Activated CD4-positive, alpha-beta T cell treated with anti-CD3 and anti-CD28 coated beads, Interleukin-2, amount 10 ng/mL, durations not matched to agents 24 days and 14 days (primary cell): ENCODE data around the gene PRKRIP1. TPM values are rescaled to one million over a fixed set of nuclear protein-coding genes. Genes with fewer than 3 reads are reported as not detected.

Experiments
- DNase-seq: peaks from one replicate; pipeline ENCODE4 v3.0.0; 2022
- H3K27ac Mint-ChIP-seq: one replicate; pipeline ENCODE4 v1.8.0; 2022; ENCODE audit warnings: mild to moderate bottlenecking, mixed read lengths
- H3K27me3 Mint-ChIP-seq: one replicate; pipeline ENCODE4 v1.8.0; 2022; ENCODE audit warnings: mixed read lengths
- H3K36me3 Mint-ChIP-seq: one replicate; pipeline ENCODE4 v1.8.0; 2022; ENCODE audit warnings: low read depth, mild to moderate bottlenecking, mixed read lengths
- H3K4me1 Mint-ChIP-seq: one replicate; pipeline ENCODE4 v1.8.0; 2021; ENCODE audit warnings: mixed read lengths
- H3K4me3 Mint-ChIP-seq: one replicate; pipeline ENCODE4 v1.8.0; 2022; ENCODE audit warnings: mild to moderate bottlenecking, moderate library complexity, mixed read lengths
- H3K9me3 Mint-ChIP-seq: one replicate; pipeline ENCODE4 v1.8.0; 2021; ENCODE audit warnings: mixed read lengths
- intact Hi-C: fragments of 100-400 bp; cut with micrococcal nuclease; formaldehyde crosslinking; loops from one replicate; pipeline ENCODE4 v1.15.1; 2023
- total RNA-seq: library from RNA; stranded (reverse); gene quantifications from 2 replicates; pipeline ENCODE4 v1.2.3, GENCODE V29; 2022

The PRKRIP1 gene
- total RNA-seq, 1 donor from 2014 or later, result 31.7 TPM

GRCh38 chr7:102427019-102427405 is 30.8 kb downstream of the PRKRIP1 start:
- Mint-ChIP-seq H3K4me3 (peak overlapping the region; percentile 93), H3K36me3 (peaks cover 32% of the 10 kb centered on the region), H3K4me1 (peaks cover 65% of the 10 kb centered on the region), H3K27ac (peak overlapping the region; percentile 100), H3K27me3 (no peaks in the 10 kb centered on the region), H3K9me3 (no peaks in the 10 kb centered on the region)
- intact Hi-C loops, result loop anchor here (2.0 kb wide), 3 partner anchors 14 to 38 kb away; partner anchors contain the start of genes ALKBH4 and LRWD1
- DNase-seq, result no peak

DNA sequence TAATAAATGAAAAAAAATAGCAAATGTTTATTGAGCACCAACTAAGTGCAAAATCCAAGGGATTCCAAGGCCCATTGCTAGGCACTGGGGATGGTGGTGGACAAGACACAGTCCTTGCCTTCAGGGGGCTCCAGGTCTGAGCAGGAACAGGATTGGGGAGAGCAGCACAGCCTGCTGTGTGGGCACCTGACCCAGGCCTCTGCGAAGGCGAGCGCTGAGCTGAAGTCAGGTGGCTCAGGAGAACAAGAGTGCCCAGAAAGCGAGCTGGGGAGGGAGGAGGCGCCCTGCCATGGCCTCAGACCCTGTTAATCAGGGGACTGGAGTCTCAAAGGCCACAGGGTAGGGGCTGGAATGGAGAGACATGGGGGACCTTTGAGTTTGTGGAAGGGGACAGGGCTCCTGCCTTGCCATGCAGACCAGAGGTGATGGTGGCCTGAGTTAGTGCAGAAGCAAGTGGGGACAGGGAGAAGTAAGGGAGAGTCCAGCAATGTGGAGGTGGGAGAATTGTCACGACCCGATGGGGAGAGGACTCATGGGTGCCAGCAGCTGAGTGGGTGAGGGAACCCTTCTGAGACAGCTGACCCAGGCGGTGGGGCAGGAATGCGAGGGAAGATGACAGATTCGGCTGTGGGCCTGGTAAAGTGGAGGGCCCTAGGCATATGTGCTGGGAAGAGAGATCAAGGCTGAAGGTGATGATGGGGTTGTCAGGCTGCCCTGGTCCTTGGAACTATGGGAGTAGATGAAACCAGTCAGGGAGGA is 33.2 kb downstream of the PRKRIP1 start:
- no peaks in the 10 kb centered on the region for H3K9me3 Mint-ChIP-seq
- peaks cover 69% of the 10 kb centered on the region for H3K4me1 Mint-ChIP-seq
- intact Hi-C loops, result no loop called here
- H3K27ac Mint-ChIP-seq, result peak overlapping the region; percentile 81
- H3K4me3 Mint-ChIP-seq, result peak overlapping the region; percentile 24
- DNase-seq, result no peak
- H3K27me3 Mint-ChIP-seq, result no peaks in the 10 kb centered on the region
- H3K36me3 Mint-ChIP-seq, result peaks cover 30% of the 10 kb centered on the region

DNA sequence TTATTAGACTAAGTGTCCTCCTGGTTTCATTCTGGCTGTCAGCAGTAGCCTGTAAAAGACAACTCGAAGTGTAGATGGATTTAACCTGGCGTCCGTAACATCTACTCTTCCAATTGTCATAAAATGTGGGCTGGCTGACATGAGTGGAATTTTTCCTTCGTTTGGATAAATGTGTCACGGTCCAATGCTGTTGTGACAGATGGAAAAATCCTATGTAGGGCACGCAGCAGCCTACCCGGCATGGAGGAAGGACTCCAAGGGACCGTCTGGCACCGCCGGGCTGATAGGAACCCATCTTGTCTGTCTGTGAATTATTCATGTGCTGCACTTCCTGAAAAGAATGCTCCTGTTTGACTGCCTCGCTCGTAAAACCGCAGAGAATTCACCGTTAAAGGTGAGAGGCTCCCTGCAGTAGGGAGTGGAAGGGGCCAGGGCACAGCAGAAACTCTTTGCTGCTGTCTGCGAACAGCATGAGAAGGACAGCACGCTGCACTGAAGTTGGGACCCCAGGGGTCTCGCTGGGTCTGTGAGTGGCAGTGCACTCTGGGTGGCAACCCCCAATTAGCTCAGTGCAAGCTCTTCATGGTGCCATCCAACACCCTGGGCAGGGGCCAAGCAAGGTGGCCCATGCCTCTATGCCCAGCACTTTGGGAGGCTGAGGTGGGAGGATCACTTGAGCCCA is 35.6 kb downstream of the PRKRIP1 start:
- peak overlapping the region; percentile 92 for H3K27ac Mint-ChIP-seq
- H3K4me3 Mint-ChIP-seq, result peak overlapping the region; percentile 77
- DNase-seq, result peak; percentile 88
- no peaks in the 10 kb centered on the region for H3K27me3 Mint-ChIP-seq
- intact Hi-C loops, result no loop called here
- H3K36me3 Mint-ChIP-seq, result peaks cover 24% of the 10 kb centered on the region
- peaks cover 60% of the 10 kb centered on the region for H3K4me1 Mint-ChIP-seq
- H3K9me3 Mint-ChIP-seq, result no peaks in the 10 kb centered on the region

- DNase-seq, result peak; percentile 72
- no peaks in the 10 kb centered on the region for H3K9me3 Mint-ChIP-seq
- peaks cover 56% of the 10 kb centered on the region for H3K4me1 Mint-ChIP-seq
- peaks cover 23% of the 10 kb centered on the region for H3K36me3 Mint-ChIP-seq
- peak overlapping the region; percentile 77 for H3K4me3 Mint-ChIP-seq
- H3K27me3 Mint-ChIP-seq, result no peaks in the 10 kb centered on the region
- peak overlapping the region; percentile 92 for H3K27ac Mint-ChIP-seq
- intact Hi-C loops, result loop anchor here (1.0 kb wide), 1 partner anchor 7 kb away; no protein-coding TSS in a partner anchor
Observed at GRCh38 chr7:102432442-102433218, 36.5 kb downstream of the PRKRIP1 start.

DNA sequence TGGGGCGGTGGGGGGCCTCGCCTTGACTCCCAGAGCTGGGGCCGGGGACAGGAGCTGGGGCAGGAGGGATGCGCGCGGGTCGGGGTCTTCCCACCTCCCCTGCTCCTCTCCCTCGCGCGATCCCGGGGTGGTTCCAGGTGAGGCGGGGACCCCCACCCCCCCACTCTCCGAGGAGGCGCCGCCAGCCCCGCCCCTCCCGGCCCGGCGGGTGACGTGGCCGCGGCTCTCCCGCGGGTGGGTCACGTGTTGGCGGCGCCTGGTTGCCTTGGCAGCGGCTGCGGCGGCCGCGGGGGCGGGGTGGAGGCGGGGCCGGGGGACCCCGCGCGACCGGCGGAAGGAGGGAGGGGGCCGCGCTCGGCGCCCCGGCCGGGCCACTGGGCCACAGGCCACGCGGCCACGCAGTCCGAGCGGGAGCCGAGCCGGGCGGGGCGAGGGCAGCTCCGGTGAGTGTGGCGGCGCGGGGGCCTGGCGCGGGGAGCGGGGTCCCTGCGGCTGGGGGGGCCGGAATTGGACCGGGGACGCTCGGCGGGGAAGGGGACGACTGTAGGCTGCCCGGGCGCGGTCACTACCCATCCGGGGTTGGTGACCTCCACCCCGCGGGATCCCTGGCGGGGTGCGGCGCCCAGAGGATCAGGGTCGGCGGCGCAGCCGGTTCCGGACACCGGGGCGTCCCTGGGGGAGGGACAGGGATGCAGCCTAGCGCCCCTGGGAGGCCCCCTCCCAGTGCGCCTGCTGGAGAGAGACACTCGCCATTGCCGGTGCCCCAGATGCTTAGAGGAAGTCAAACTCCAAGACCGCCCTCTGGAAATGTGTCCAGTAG is 37.3 kb downstream of the PRKRIP1 start, which contains the start of gene ORAI2:
TSS of gene ORAI2 (plus strand) at position 357 of the 820 bp plus-strand sequence. CDS start 5,382 bp downstream, outside the sequence.
- H3K4me3 Mint-ChIP-seq, result peak within 1 kb of the TSS; percentile 92

DNA sequence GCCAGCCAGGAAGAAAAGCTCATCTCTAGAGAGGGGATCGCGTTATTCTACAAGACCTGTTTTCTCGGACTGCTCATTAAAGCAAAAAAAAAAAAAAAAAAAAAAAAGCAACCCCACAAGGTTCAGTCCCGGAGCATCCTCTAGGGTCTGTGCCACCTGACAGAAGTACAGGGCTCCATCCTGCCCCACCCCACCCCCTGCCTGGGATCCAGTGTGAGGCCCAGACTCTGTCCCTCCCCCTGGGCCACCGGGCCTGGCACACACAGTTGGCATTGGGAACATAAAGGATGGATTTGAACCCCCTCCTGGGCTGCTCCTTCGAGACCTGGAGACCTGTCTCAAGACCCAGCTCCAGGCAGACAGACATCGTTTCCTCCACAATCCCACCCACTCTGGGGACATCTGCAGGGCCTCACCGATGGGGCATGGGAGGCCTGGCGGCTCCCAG is 37.9 kb downstream of the PRKRIP1 start:
- H3K36me3 Mint-ChIP-seq, result peaks cover 29% of the 10 kb centered on the region
- peak overlapping the region; percentile 90 for H3K27ac Mint-ChIP-seq
- no peaks in the 10 kb centered on the region for H3K9me3 Mint-ChIP-seq
- H3K4me1 Mint-ChIP-seq, result peaks cover 48% of the 10 kb centered on the region
- peak overlapping the region; percentile 92 for H3K4me3 Mint-ChIP-seq
- no peaks in the 10 kb centered on the region for H3K27me3 Mint-ChIP-seq
- peak; percentile 74 for DNase-seq
- intact Hi-C loops, result no loop called here

More for the DNA sequence above, 37.3 kb downstream of the PRKRIP1 start, which contains the start of gene ORAI2:
- Mint-ChIP-seq H3K9me3 (no peaks in the 10 kb centered on the region), H3K36me3 (peaks cover 25% of the 10 kb centered on the region), H3K27me3 (no peaks in the 10 kb centered on the region), H3K4me1 (peaks cover 51% of the 10 kb centered on the region), H3K27ac (peak within 1 kb of the TSS; percentile 92)
- intact Hi-C loops, result loop anchor here (1.0 kb wide), 1 partner anchor 8 kb away; no protein-coding TSS in a partner anchor
- peak; percentile 96 for DNase-seq

DNA sequence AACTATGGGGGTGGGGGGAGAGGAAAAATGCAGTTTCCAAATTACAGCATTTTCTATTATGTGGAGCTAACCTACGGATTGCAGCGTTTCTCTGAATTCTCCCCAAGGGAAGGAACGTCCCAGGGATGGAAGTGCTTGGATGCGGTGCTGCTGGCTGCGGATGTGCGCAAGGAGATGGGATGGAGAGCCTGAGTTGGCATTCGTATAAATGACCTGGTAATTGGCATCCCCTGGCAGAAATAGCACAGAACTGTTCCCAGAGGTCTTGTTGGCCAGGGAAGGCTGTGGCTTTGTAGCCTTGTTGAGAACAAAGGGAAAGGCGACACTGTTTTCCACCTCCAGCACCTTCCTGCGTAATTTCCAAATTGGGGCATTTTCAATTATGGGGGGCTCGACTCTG is 40.0 kb downstream of the PRKRIP1 start:
- H3K4me1 Mint-ChIP-seq, result peaks cover 33% of the 10 kb centered on the region
- H3K27ac Mint-ChIP-seq, result peak overlapping the region; percentile 49
- peak overlapping the region; percentile 44 for H3K4me3 Mint-ChIP-seq
- no peak for DNase-seq
- no peaks in the 10 kb centered on the region for H3K27me3 Mint-ChIP-seq
- H3K9me3 Mint-ChIP-seq, result no peaks in the 10 kb centered on the region
- intact Hi-C loops, result no loop called here
- peaks cover 27% of the 10 kb centered on the region for H3K36me3 Mint-ChIP-seq

GRCh38 chr7:102439963-102440795 is 44.0 kb downstream of the PRKRIP1 start:
- Mint-ChIP-seq H3K4me3 (no peak overlapping the region), H3K4me1 (peaks cover 10% of the 10 kb centered on the region), H3K36me3 (peaks cover 28% of the 10 kb centered on the region), H3K9me3 (no peaks in the 10 kb centered on the region), H3K27me3 (no peaks in the 10 kb centered on the region), H3K27ac (no peak overlapping the region)
- intact Hi-C loops, result no loop called here
- DNase-seq, result no peak

DNA sequence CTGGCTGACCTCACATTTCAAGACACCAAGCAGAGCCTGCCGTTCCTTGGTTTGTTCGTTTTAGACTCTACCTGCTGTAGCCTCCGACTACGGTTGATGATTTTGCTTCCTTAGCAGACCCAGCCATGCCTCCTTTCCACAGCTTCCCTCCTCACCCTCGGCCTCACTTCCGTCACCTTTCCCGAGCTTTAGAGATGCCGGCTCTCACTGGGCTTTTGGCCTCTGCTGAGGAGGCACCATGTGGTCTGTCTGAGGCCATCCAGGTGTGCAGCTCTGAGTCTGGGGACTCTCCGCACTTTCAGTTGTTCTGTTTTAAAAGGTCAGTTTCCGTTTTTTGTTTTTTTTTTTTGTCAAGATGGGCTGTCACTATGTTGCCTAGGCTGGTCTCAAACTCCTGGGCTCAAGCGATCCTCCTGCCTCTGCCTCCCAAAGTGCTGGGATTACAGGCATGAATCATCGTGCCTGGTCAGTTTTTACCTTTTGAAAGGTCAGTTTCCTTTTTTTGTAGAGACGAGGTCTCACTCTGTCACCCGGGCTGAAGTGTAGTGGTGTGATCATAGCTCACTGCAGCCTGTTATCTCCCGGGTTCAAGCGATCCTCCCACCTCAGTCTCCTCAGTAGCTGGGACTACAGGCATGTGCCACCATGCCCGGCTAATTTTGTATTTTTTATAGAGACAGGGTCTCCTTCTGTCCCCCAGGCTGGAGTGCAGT is 49.0 kb downstream of the PRKRIP1 start:
- no peaks in the 10 kb centered on the region for H3K9me3 Mint-ChIP-seq
- no peaks in the 10 kb centered on the region for H3K27me3 Mint-ChIP-seq
- H3K36me3 Mint-ChIP-seq, result peaks cover 29% of the 10 kb centered on the region
- no peak overlapping the region for H3K4me3 Mint-ChIP-seq
- no peak for DNase-seq
- intact Hi-C loops, result no loop called here
- H3K27ac Mint-ChIP-seq, result no peak overlapping the region
- no peaks in the 10 kb centered on the region for H3K4me1 Mint-ChIP-seq

DNA sequence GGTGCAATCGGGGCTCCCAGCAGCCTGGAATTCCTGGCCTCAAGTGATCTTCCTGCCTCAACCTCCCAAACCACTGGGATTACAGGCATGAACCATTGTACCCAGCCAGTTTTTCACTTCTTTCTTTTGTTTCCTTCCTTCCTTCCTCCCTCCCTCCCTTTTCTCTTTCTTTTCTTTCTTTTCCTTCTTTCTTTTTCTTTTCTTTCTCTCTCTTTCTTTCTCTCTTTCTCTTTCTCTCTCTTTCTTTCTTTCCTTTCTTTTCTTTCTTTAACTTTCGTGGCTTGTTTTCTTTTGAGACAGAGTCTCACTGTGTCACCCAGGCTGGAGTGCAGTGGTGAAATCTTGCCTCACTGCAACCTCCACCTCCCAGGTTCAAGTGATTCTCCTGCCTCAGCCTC is 49.5 kb downstream of the PRKRIP1 start:
- Mint-ChIP-seq H3K4me1 (no peaks in the 10 kb centered on the region), H3K36me3 (peaks cover 29% of the 10 kb centered on the region), H3K9me3 (no peaks in the 10 kb centered on the region), H3K27ac (no peak overlapping the region), H3K27me3 (no peaks in the 10 kb centered on the region), H3K4me3 (no peak overlapping the region)
- no peak for DNase-seq
- intact Hi-C loops, result no loop called here

DNA sequence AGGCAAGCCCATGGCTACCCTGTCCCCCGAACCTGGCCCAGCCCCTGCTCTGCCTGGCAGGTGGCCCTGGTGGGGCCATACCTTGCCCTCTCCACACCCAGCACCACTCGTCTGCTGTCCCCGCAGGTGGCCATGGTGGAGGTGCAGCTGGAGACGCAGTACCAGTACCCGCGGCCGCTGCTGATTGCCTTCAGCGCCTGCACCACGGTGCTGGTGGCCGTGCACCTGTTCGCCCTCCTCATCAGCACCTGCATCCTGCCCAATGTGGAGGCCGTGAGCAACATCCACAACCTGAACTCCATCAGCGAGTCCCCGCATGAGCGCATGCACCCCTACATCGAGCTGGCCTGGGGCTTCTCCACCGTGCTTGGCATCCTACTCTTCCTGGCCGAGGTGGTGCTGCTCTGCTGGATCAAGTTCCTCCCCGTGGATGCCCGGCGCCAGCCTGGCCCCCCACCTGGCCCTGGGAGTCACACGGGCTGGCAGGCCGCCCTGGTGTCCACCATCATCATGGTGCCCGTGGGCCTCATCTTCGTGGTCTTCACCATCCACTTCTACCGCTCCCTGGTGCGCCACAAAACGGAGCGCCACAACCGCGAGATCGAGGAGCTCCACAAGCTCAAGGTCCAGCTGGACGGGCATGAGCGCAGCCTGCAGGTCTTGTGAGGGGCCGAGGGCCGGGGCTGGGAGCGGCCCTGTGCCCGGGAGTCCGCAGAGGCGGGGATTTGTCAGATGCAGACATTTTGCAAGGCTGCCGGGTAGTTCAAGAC is 50.4 kb downstream of the PRKRIP1 start:
- Mint-ChIP-seq H3K4me1 (no peaks in the 10 kb centered on the region), H3K27ac (no peak overlapping the region), H3K36me3 (peaks cover 27% of the 10 kb centered on the region), H3K4me3 (no peak overlapping the region), H3K9me3 (no peaks in the 10 kb centered on the region), H3K27me3 (no peaks in the 10 kb centered on the region)
- DNase-seq, result no peak
- intact Hi-C loops, result no loop called here
